NCI-H187 (cell line): ENCODE results near the gene OBSCN.

Source experiments
- DNase-seq, 2 experiments: peaks; one replicate each; lab custom pipeline; 2025; lab: John Stamatoyannopoulos, UW

OBSCN gene

GRCh38 chr1:228207851-228208821 lies at the start of gene OBSCN:
Gene OBSCN, plus strand, starts transcription at chr1:228208044. Its CDS starts 3,740 bp downstream, at chr1:228211784.
- no peak for DNase-seq

- DNase-seq, result no peak
Measured at GRCh38 chr1:228158151-228159007, 49.5 kb upstream of the OBSCN start.

- DNase-seq, result no peak
Measured at GRCh38 chr1:228159008-228159665, 48.7 kb upstream of the OBSCN start.

- DNase-seq, result no peak
Measured at GRCh38 chr1:228160201-228160761, 47.6 kb upstream of the OBSCN start.

- no peak for DNase-seq
Measured at GRCh38 chr1:228161362-228161761, 46.5 kb upstream of the OBSCN start.

GRCh38 chr1:228161866-228162265 lies 46.0 kb upstream of the OBSCN start:
- DNase-seq, result no peak

GRCh38 chr1:228162286-228163006 lies 45.4 kb upstream of the OBSCN start:
- no peak for DNase-seq

GRCh38 chr1:228163007-228163753 lies 44.7 kb upstream of the OBSCN start:
- no peak for DNase-seq

- no peak for DNase-seq
Measured at GRCh38 chr1:228163776-228164519, 43.9 kb upstream of the OBSCN start.

GRCh38 chr1:228164561-228165371 lies 43.1 kb upstream of the OBSCN start:
- no peak for DNase-seq

GRCh38 chr1:228165372-228166169 lies 42.3 kb upstream of the OBSCN start, which contains the start of gene IBA57:
Gene IBA57, plus strand, starts transcription at chr1:228165804. Its CDS starts 13 bp downstream, at chr1:228165817.
- DNase-seq, result peak; percentile 66 to 85

- no peak for DNase-seq
Measured at GRCh38 chr1:228166170-228166936, 41.5 kb upstream of the OBSCN start.

- no peak for DNase-seq
Measured at GRCh38 chr1:228168563-228169270, 39.1 kb upstream of the OBSCN start.

GRCh38 chr1:228169345-228169744 lies 38.5 kb upstream of the OBSCN start:
- no peak for DNase-seq

- DNase-seq, result no peak
Measured at GRCh38 chr1:228170666-228171065, 37.2 kb upstream of the OBSCN start.

- DNase-seq, result no peak
Measured at GRCh38 chr1:228171221-228171891, 36.5 kb upstream of the OBSCN start.
